GM23248 (cell line): ENCODE data around the gene TNKS2.

ENCODE experiments used
- EZH2 ChIP-seq: fragments of 200-600 bp; sonication (generic); IDR thresholded peaks from 2 replicates; pipeline ENCODE4 v1.6.1; 2018; ENCODE audit warnings: antibody characterized with exemption, mild to moderate bottlenecking; ENCODE audit not compliant: insufficient read depth, poor library complexity, severe bottlenecking
- EZH2phosphoT487 ChIP-seq: fragments of 200-600 bp; sonication (generic); IDR thresholded peaks from 2 replicates; pipeline ENCODE4 v1.6.1; 2018; ENCODE audit warnings: antibody characterized with exemption, moderate library complexity, mild to moderate bottlenecking, low read depth; ENCODE audit not compliant: insufficient read depth

DNA sequence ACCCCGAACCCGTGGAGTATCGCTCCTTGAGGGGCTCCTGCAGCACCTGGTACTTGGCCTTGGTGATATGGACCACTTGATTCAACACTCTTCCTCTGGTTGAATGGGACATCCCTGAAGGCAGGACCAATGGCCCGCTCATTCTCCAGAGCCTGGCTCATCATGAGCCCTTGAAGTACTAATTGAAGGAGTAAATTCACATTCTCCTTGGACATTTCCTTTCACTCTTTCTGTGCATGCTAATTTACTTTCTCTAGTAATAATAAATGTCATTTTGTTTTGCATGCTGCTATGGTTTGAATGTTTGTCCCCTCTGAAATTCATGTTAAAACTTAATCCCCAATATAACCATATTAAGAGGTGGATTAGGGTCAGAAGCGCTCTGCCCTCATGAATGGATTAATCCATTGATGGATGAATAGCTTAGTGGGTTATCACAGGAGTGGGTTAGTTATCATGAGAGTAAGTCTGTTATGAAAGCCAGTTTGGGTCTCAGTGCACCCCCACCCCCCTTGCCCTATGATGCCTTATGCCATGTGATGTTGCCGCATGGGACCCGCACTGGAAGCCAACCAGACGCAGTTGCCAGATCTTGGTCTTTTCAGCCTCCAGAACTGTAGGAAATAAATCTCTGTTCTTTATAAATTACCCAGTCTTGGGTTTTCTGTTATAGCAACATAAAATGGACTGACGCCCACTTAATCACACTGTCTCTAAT lies 87.3 kb downstream of the TNKS2 start:
- TF ChIP-seq EZH2 (no peak), EZH2phosphoT487 (no peak)
